Measurements from ENCODE around the gene OR2AK2. TPM values are rescaled to one million over a fixed set of nuclear protein-coding genes. Genes with fewer than 3 reads are reported as not detected.

The OR2AK2 gene
- total and polyA plus RNA-seq, 2 experiments from 2014 or later: 0.35 TPM; not detected in 1

GRCh38 chr1:247953408-247953807, 11.6 kb upstream of the OR2AK2 start:
- peaks cover 78% of the 10 kb centered on the region for H3K9me3 Mint-ChIP-seq

More at GRCh38 chr1:247953408-247953807, 11.6 kb upstream of the OR2AK2 start:
- Mint-ChIP-seq H3K27ac (no peak overlapping the region), H3K4me3 (no peak overlapping the region), H3K4me1 (no peaks in the 10 kb centered on the region), H3K27me3 (ENCODE audit: insufficient read depth, low read depth, poor library complexity) (no peaks in the 10 kb centered on the region), H3K36me3 (ENCODE audit: low read depth) (peaks cover 17% of the 10 kb centered on the region; the same call in 1 of the 3 replicates)
- Histone ChIP-seq H3K4me2 (no peak overlapping the region), H3K79me2 (replicated peaks; ENCODE audit: insufficient read depth) (no peaks in the 10 kb centered on the region), H3F3A (replicated peaks; ENCODE audit: low read depth) (no peaks in the 10 kb centered on the region), H3K36me3 (ENCODE audit: insufficient read depth) (no peaks in the 10 kb centered on the region; the same call in 1 of the 2 replicates), H3K4me3 (no peak overlapping the region), H3K27me3 (ENCODE audit: insufficient read depth) (no peaks in the 10 kb centered on the region), H4K20me1 (replicated peaks; ENCODE audit: insufficient read depth) (no peaks in the 10 kb centered on the region), H2AFZ (no peak overlapping the region), H3K4me1 (ENCODE audit: insufficient read depth) (no peaks in the 10 kb centered on the region), H3K9me2 (ENCODE audit: insufficient read depth) (no peaks in the 10 kb centered on the region), H3K27ac (ENCODE audit: low read depth) (no peak overlapping the region)
- TF ChIP-seq CTCF (conservative IDR thresholded peaks at IDR 0.05; ENCODE audit: low read depth in 2 of 2) (no peak), JUNB (IDR thresholded peaks at IDR 0.05; ENCODE audit: unreplicated experiment) (no peak), ZNF331 (CRISPR knock-in tag; IDR thresholded peaks at IDR 0.05; ENCODE audit: low read depth) (no peak), EZH2 (IDR thresholded peaks at IDR 0.05; ENCODE audit: low read depth, unreplicated experiment) (no peak), CREB1 (CRISPR knock-in tag; IDR thresholded peaks at IDR 0.05; ENCODE audit: low read depth) (no peak), EZH2phosphoT487 (IDR thresholded peaks at IDR 0.05; ENCODE audit: unreplicated experiment) (no peak), POLR2AphosphoS5 (IDR thresholded peaks at IDR 0.05; ENCODE audit: low read depth) (no peak), NANOG (IDR thresholded peaks at IDR 0.05; ENCODE audit: borderline replicate concordance) (no peak), STAT1 (IDR thresholded peaks at IDR 0.05; ENCODE audit: unreplicated experiment) (no peak), ZNF114 (CRISPR knock-in tag; IDR thresholded peaks at IDR 0.05) (no peak)
- TF ChIP-seq, protein P1, sequence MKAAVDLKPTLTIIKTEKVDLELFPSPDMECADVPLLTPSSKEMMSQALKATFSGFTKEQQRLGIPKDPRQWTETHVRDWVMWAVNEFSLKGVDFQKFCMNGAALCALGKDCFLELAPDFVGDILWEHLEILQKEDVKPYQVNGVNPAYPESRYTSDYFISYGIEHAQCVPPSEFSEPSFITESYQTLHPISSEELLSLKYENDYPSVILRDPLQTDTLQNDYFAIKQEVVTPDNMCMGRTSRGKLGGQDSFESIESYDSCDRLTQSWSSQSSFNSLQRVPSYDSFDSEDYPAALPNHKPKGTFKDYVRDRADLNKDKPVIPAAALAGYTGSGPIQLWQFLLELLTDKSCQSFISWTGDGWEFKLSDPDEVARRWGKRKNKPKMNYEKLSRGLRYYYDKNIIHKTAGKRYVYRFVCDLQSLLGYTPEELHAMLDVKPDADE (IDR thresholded peaks at IDR 0.05): no peak
- TF ChIP-seq, protein P2, sequence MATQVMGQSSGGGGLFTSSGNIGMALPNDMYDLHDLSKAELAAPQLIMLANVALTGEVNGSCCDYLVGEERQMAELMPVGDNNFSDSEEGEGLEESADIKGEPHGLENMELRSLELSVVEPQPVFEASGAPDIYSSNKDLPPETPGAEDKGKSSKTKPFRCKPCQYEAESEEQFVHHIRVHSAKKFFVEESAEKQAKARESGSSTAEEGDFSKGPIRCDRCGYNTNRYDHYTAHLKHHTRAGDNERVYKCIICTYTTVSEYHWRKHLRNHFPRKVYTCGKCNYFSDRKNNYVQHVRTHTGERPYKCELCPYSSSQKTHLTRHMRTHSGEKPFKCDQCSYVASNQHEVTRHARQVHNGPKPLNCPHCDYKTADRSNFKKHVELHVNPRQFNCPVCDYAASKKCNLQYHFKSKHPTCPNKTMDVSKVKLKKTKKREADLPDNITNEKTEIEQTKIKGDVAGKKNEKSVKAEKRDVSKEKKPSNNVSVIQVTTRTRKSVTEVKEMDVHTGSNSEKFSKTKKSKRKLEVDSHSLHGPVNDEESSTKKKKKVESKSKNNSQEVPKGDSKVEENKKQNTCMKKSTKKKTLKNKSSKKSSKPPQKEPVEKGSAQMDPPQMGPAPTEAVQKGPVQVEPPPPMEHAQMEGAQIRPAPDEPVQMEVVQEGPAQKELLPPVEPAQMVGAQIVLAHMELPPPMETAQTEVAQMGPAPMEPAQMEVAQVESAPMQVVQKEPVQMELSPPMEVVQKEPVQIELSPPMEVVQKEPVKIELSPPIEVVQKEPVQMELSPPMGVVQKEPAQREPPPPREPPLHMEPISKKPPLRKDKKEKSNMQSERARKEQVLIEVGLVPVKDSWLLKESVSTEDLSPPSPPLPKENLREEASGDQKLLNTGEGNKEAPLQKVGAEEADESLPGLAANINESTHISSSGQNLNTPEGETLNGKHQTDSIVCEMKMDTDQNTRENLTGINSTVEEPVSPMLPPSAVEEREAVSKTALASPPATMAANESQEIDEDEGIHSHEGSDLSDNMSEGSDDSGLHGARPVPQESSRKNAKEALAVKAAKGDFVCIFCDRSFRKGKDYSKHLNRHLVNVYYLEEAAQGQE (IDR thresholded peaks at IDR 0.05; ENCODE audit: unreplicated experiment): no peak
- TF ChIP-seq, protein P3, sequence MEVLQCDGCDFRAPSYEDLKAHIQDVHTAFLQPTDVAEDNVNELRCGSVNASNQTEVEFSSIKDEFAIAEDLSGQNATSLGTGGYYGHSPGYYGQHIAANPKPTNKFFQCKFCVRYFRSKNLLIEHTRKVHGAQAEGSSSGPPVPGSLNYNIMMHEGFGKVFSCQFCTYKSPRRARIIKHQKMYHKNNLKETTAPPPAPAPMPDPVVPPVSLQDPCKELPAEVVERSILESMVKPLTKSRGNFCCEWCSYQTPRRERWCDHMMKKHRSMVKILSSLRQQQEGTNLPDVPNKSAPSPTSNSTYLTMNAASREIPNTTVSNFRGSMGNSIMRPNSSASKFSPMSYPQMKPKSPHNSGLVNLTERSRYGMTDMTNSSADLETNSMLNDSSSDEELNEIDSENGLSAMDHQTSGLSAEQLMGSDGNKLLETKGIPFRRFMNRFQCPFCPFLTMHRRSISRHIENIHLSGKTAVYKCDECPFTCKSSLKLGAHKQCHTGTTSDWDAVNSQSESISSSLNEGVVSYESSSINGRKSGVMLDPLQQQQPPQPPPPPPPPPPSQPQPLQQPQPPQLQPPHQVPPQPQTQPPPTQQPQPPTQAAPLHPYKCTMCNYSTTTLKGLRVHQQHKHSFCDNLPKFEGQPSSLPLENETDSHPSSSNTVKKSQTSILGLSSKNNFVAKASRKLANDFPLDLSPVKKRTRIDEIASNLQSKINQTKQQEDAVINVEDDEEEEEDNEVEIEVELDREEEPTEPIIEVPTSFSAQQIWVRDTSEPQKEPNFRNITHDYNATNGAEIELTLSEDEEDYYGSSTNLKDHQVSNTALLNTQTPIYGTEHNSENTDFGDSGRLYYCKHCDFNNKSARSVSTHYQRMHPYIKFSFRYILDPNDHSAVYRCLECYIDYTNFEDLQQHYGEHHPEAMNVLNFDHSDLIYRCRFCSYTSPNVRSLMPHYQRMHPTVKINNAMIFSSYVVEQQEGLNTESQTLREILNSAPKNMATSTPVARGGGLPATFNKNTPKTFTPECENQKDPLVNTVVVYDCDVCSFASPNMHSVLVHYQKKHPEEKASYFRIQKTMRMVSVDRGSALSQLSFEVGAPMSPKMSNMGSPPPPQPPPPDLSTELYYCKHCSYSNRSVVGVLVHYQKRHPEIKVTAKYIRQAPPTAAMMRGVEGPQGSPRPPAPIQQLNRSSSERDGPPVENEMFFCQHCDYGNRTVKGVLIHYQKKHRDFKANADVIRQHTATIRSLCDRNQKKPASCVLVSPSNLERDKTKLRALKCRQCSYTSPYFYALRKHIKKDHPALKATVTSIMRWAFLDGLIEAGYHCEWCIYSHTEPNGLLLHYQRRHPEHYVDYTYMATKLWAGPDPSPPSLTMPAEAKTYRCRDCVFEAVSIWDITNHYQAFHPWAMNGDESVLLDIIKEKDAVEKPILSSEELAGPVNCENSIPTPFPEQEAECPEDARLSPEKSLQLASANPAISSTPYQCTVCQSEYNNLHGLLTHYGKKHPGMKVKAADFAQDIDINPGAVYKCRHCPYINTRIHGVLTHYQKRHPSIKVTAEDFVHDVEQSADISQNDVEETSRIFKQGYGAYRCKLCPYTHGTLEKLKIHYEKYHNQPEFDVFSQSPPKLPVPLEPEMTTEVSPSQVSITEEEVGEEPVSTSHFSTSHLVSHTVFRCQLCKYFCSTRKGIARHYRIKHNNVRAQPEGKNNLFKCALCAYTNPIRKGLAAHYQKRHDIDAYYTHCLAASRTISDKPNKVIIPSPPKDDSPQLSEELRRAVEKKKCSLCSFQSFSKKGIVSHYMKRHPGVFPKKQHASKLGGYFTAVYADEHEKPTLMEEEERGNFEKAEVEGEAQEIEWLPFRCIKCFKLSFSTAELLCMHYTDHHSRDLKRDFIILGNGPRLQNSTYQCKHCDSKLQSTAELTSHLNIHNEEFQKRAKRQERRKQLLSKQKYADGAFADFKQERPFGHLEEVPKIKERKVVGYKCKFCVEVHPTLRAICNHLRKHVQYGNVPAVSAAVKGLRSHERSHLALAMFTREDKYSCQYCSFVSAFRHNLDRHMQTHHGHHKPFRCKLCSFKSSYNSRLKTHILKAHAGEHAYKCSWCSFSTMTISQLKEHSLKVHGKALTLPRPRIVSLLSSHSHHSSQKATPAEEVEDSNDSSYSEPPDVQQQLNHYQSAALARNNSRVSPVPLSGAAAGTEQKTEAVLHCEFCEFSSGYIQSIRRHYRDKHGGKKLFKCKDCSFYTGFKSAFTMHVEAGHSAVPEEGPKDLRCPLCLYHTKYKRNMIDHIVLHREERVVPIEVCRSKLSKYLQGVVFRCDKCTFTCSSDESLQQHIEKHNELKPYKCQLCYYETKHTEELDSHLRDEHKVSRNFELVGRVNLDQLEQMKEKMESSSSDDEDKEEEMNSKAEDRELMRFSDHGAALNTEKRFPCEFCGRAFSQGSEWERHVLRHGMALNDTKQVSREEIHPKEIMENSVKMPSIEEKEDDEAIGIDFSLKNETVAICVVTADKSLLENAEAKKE (CRISPR knock-in tag; IDR thresholded peaks at IDR 0.05): no peak
- ATAC-seq: no peak
- DNase-seq (ENCODE audit: low spot score): no peak
